Erythroblast (primary cell): Measurements from ENCODE around the gene MEGF11.

ENCODE experiments used
- DNase-seq, 2 experiments: peaks; one replicate each; lab custom pipeline; 2025; lab: John Stamatoyannopoulos, UW
- GATA1 ChIP-seq: IDR thresholded peaks from 2 replicates; pipeline ENCODE4 v1.6.1; 2011; ENCODE audit warnings: low read depth, mild to moderate bottlenecking, control low read depth, low read length, moderate library complexity
- POLR2A ChIP-seq: IDR thresholded peaks from 2 replicates; pipeline ENCODE4 v1.6.1; 2011; ENCODE audit warnings: mild to moderate bottlenecking, low read length

Gene MEGF11

GRCh38 chr15:65953622-65954021 is 299.9 kb downstream of the MEGF11 start:
- no peak for TF ChIP-seq POLR2A
- no peak for TF ChIP-seq GATA1
- no peak for DNase-seq

GRCh38 chr15:65952391-65953053 is 301.0 kb downstream of the MEGF11 start:
- DNase-seq: peak; percentile 11 to 16
- TF ChIP-seq GATA1: no peak
- no peak for TF ChIP-seq POLR2A

DNA sequence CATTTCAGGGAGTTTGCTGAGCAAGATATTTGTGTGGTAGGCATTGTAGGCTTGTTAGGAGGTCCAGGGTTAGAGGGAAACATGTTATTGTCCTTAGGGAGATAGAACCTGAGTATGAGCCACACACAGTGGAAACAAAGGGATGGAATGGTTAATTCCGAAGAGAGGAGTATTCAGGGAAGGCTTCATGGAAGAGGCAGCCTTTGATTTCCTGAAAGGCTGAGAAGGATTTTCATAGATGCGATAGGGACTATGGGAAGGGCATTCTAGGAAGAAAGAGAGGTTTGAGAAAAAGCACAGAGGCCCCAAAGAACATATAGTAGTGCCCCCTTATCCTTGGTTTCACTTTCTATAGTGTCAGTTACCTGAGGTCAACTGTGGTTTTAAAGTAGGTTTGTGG is 302.5 kb downstream of the MEGF11 start:
- TF ChIP-seq POLR2A (no peak), GATA1 (no peak)
- DNase-seq: no peak

- TF ChIP-seq GATA1: no peak
- no peak for DNase-seq
These were observed 304.1 kb downstream of the MEGF11 start for GRCh38 chr15:65949491-65949890.

- DNase-seq: no peak
- TF ChIP-seq POLR2A (no peak), GATA1 (no peak)
These were observed 304.5 kb downstream of the MEGF11 start for GRCh38 chr15:65949011-65949410.

DNA sequence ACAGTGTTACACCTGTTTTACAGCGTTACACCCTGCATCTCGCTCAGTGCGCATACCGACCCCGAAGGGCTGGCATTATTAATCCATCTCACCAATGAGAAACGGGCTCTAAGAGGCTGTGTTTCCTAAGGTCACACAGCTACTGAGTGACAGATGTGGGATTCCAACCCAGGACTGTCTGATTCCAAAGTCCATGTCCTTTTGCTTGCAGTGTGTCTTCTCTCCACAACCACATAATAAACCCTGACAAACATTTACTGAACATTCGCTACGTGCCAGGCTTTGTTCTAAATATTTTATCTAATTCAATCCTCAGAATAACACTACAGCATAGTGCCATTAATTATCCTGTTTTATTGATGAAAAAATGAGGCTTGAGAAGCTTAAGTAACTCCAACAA is 305.2 kb downstream of the MEGF11 start:
- no peak for DNase-seq
- no peak for TF ChIP-seq GATA1
- TF ChIP-seq POLR2A: no peak

DNA sequence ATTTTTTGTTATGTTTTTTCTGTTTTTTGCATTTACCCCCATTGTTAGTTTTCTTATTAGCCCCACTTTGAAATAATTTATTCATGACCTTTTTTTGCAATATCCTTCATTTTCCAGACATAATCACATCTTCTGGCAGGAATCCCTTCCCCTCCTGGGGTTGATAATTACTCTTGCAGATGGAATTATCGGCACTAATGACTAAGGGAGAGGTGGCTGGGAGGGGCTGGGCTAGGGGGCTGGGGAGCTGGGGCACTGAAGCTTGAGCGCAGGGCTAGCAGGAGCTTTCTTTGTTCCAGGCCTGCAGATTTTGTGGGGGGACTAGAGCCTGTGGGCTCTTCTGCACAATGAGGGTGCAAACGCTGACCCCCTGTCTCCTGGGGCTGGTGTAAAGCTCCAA is 306.5 kb downstream of the MEGF11 start:
- no peak for DNase-seq
- TF ChIP-seq POLR2A (no peak), GATA1 (no peak)

- TF ChIP-seq POLR2A (no peak), GATA1 (no peak)
- peak; percentile 14 to 24 for DNase-seq
These were observed 307.9 kb downstream of the MEGF11 start for GRCh38 chr15:65945616-65946015.

GRCh38 chr15:65944404-65944803 is 309.1 kb downstream of the MEGF11 start:
- TF ChIP-seq GATA1 (no peak), POLR2A (no peak)

GRCh38 chr15:65942436-65942835 is 311.1 kb downstream of the MEGF11 start:
- DNase-seq: no peak
- no peak for TF ChIP-seq GATA1
- TF ChIP-seq POLR2A: no peak

More at GRCh38 chr15:65944404-65944803, 309.1 kb downstream of the MEGF11 start:
- no peak for DNase-seq

DNA sequence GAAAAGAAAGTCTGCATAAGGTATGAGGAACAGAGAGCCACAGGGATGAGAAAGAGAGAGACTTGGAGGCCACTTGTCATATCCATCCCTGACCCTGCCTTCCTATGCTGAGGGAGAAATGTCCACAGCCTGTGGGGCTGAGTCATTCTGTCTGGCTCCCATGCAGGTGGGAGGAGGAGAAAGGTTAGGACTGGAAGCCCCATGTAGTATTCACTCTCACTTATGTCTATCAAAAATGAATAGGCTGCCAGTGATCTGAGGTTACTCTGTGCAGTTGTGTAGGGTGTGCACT is 313.0 kb downstream of the MEGF11 start:
- TF ChIP-seq POLR2A (no peak), GATA1 (no peak)

GRCh38 chr15:65939901-65940617 is 313.5 kb downstream of the MEGF11 start:
- TF ChIP-seq GATA1 (no peak), POLR2A (no peak)
- no peak for DNase-seq

More for the DNA sequence above, 313.0 kb downstream of the MEGF11 start:
- DNase-seq: no peak

DNA sequence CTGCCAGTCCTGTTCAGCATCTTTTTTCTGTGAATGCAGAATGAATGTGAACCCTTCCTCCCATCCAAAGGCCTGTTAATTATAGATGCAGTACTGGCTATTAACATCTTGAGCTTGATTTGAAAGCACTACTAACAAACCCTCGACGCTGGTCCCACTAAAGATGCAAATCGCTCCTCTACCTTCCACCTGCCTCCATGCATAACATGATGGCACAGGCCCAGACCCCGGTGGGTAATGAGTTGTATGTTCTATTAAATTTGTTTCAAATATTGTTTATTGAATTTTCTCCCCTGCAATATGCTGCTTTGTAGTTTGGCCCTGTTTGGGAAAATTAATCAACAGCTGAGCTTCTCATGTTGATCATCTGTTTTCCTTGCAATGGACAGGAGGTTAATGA is 314.9 kb downstream of the MEGF11 start:
- no peak for DNase-seq
- TF ChIP-seq POLR2A: no peak
- no peak for TF ChIP-seq GATA1

DNA sequence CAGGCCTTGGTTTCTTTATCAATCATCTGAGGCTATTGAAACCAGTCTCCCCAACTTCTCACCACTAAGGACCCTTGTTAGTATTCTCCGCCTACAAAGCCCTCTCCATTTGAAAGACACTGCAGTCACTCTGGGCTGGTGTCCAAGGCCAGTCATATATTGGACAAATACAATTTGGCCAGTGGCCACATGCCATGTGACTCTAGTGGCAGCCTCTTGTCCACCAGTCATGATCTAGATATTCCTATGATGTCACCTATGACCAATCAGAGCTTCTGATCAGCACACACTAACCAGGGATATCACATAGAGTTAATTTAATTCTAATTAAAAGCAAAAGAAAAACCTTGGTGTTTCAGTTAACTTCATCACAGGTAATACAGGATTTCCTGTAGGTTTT is 316.1 kb downstream of the MEGF11 start:
- DNase-seq: peak; percentile 12 to 20
- no peak for TF ChIP-seq GATA1
- TF ChIP-seq POLR2A: no peak

DNA sequence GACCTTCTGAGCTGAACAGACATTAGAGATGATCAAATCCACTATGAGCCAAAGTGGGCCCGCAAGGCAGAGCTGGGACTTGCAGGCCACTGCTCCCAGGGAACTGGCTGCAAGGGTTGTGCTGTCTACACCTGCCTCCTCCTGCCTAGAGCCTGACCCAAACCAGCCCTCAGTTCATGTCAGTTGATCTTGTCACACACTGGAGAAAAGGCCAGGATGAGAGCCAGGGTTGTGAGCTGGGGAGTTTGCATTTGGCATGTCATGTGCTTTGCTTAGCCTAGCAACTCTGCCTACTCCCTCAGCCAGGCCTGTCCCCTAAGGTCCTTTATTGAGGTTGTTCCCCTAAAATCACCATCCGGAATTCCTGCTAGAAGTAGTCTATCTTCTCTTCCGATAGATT is 316.5 kb downstream of the MEGF11 start:
- TF ChIP-seq POLR2A (no peak), GATA1 (no peak)
- no peak for DNase-seq

- TF ChIP-seq GATA1 (no peak), POLR2A (no peak)
- no peak for DNase-seq
These were observed 317.3 kb downstream of the MEGF11 start for GRCh38 chr15:65936282-65936681.
